Karpas-422 (cell line): ENCODE results near the gene TP53BP1. TPM values are rescaled to one million over a fixed set of nuclear protein-coding genes. Genes with fewer than 3 reads are reported as not detected.
"Not testable (repeated sequence)": the region's sequence is repeated elsewhere in the genome, so short reads cannot be mapped to it uniquely, and the experiment has no call there.

Source experiments
- DNase-seq: peaks from one replicate; pipeline ENCODE4 v3.0.0-alpha.2; 2015
- H2AFZ ChIP-seq: fragments of 200-600 bp; sonication (generic); 2 replicates; pipeline ENCODE4 v1.6.1; 2014; ENCODE audit warnings: antibody characterized with exemption, low read length, mixed read lengths
- H3K27ac ChIP-seq: fragments of 200-600 bp; sonication (generic); 2 replicates; pipeline ENCODE4 v1.5.1; 2014; ENCODE audit warnings: mild to moderate bottlenecking, low read length, moderate library complexity
- H3K27me3 ChIP-seq: fragments of 200-600 bp; sonication (generic); 2 replicates; pipeline ENCODE4 v1.6.1; 2014; ENCODE audit warnings: low read length, mixed read lengths
- H3K36me3 ChIP-seq: fragments of 200-600 bp; sonication (generic); 2 replicates; pipeline ENCODE4 v1.6.1; 2014; ENCODE audit warnings: low read length, mixed read lengths; ENCODE audit not compliant: insufficient read depth
- H3K4me1 ChIP-seq: fragments of 200-600 bp; sonication (generic); 2 replicates; pipeline ENCODE4 v1.6.1; 2014; ENCODE audit warnings: mild to moderate bottlenecking, low read length, mixed read lengths
- H3K4me2 ChIP-seq: fragments of 200-600 bp; sonication (generic); 2 replicates; pipeline ENCODE4 v1.6.1; 2014; ENCODE audit warnings: low read length, low read depth, mild to moderate bottlenecking; ENCODE audit not compliant: poor library complexity, severe bottlenecking
- H3K4me3 ChIP-seq: fragments of 200-600 bp; sonication (generic); 2 replicates; pipeline ENCODE4 v1.5.1; 2014; ENCODE audit warnings: mild to moderate bottlenecking, antibody characterized with exemption, low read length, mixed read lengths
- H3K79me2 ChIP-seq: fragments of 200-600 bp; sonication (generic); 2 replicates; pipeline ENCODE4 v1.6.1; 2014; ENCODE audit warnings: mild to moderate bottlenecking, low read length, mixed read lengths
- H3K9ac ChIP-seq: fragments of 200-600 bp; sonication (generic); 2 replicates; pipeline ENCODE4 v1.6.0; 2014; ENCODE audit warnings: low read length
- H3K9me2 ChIP-seq: fragments of 200-600 bp; sonication (generic), shearing (Covaris generic); replicated peaks from 2 replicates; pipeline ENCODE4 v1.6.0; 2014; ENCODE audit warnings: mild to moderate bottlenecking, low read length, moderate library complexity; ENCODE audit not compliant: insufficient read depth
- H3K9me3 ChIP-seq: fragments of 300-700, 200-600 bp; sonication (generic); 2 replicates; pipeline ENCODE4 v1.6.1; 2014; ENCODE audit warnings: low read length, mixed read lengths
- H4K20me1 ChIP-seq: fragments of 200-600 bp; sonication (generic); 2 replicates; pipeline ENCODE4 v1.6.1; 2014; ENCODE audit warnings: mild to moderate bottlenecking, antibody characterized with exemption, low read length, low read depth; ENCODE audit not compliant: insufficient read depth
- total RNA-seq: library from RNA; depleted of rRNA; stranded (reverse); fragments of >200 nt; shearing (Covaris generic); gene quantifications from 2 replicates; pipeline ENCODE4 v1.2.3, GENCODE V29; 2014; ENCODE audit warnings: low replicate concordance; rRNA removed

Gene TP53BP1
- total RNA-seq = 62.7 and 82.3 TPM in 2 replicates

- H4K20me1 ChIP-seq = no peaks in the 10 kb centered on the region
- H3K79me2 ChIP-seq = peaks cover 35% of the 10 kb centered on the region
- H3K36me3 ChIP-seq = peaks cover 25% of the 10 kb centered on the region; the same call in 1 of the 2 replicates
- no peaks in the 10 kb centered on the region for H3K27me3 ChIP-seq
- peaks cover 19% of the 10 kb centered on the region for H3K4me1 ChIP-seq
- peak within 1 kb of the TSS; percentile 86 for H3K9ac ChIP-seq
- H3K27ac ChIP-seq = no peak within 1 kb of the TSS; the same call in 1 of the 2 replicates
- peak; percentile 97 for DNase-seq
- H3K4me3 ChIP-seq = peak within 1 kb of the TSS; percentile 91
- H3K9me3 ChIP-seq = no peaks in the 10 kb centered on the region
- H3K9me2 ChIP-seq = no peaks in the 10 kb centered on the region
- peak within 1 kb of the TSS; percentile 89 for H3K4me2 ChIP-seq
- peak within 1 kb of the TSS; percentile 98 for H2AFZ ChIP-seq
Observed at GRCh38 chr15:43492673-43493601, at the start of gene TP53BP1. Gene TP53BP1 (minus strand): TSS chr15:43493156. CDS start chr15:43493043, 113 bp downstream.

- Histone ChIP-seq H3K4me2 (no peak overlapping the region), H3K27ac (peak overlapping the region; percentile 22; the same call in 1 of the 2 replicates), H3K36me3 (no peaks in the 10 kb centered on the region), H3K9ac (no peak overlapping the region), H2AFZ (peak overlapping the region; percentile 2; the same call in 1 of the 2 replicates), H3K27me3 (no peaks in the 10 kb centered on the region), H3K9me2 (no peaks in the 10 kb centered on the region), H3K79me2 (no peaks in the 10 kb centered on the region), H3K4me1 (peaks cover 5% of the 10 kb centered on the region; the same call in 1 of the 2 replicates), H3K9me3 (no peaks in the 10 kb centered on the region), H3K4me3 (no peak overlapping the region), H4K20me1 (no peaks in the 10 kb centered on the region)
- no peak for DNase-seq
Observed at GRCh38 chr15:43541785-43542184, 48.8 kb upstream of the TP53BP1 start.

GRCh38 chr15:43538091-43538490 lies 45.1 kb upstream of the TP53BP1 start:
- H3K79me2 ChIP-seq = no peaks in the 10 kb centered on the region

GRCh38 chr15:43534897-43535296 lies 41.9 kb upstream of the TP53BP1 start:
- no peak overlapping the region for H3K27ac ChIP-seq
- H4K20me1 ChIP-seq = no peaks in the 10 kb centered on the region
- H3K9me2 ChIP-seq = no peaks in the 10 kb centered on the region
- H3K79me2 ChIP-seq = no peaks in the 10 kb centered on the region
- no peaks in the 10 kb centered on the region for H3K27me3 ChIP-seq
- H2AFZ ChIP-seq = no peak overlapping the region
- no peaks in the 10 kb centered on the region for H3K36me3 ChIP-seq
- H3K9ac ChIP-seq = no peak overlapping the region
- no peak overlapping the region for H3K4me3 ChIP-seq
- no peaks in the 10 kb centered on the region for H3K4me1 ChIP-seq
- no peak overlapping the region for H3K4me2 ChIP-seq
- H3K9me3 ChIP-seq = no peaks in the 10 kb centered on the region
- DNase-seq = peak; percentile 33

More at GRCh38 chr15:43538091-43538490, 45.1 kb upstream of the TP53BP1 start:
- no peaks in the 10 kb centered on the region for H3K9me2 ChIP-seq
- no peak overlapping the region for H3K9ac ChIP-seq
- no peaks in the 10 kb centered on the region for H3K9me3 ChIP-seq
- H3K27me3 ChIP-seq = no peaks in the 10 kb centered on the region
- no peak overlapping the region for H2AFZ ChIP-seq
- H3K27ac ChIP-seq = no peak overlapping the region
- no peaks in the 10 kb centered on the region for H3K4me1 ChIP-seq
- no peaks in the 10 kb centered on the region for H3K36me3 ChIP-seq
- no peaks in the 10 kb centered on the region for H4K20me1 ChIP-seq
- H3K4me2 ChIP-seq = no peak overlapping the region
- H3K4me3 ChIP-seq = no peak overlapping the region
- peak; percentile 12 for DNase-seq

- not testable (repeated sequence) for H3K4me2 ChIP-seq
Observed at GRCh38 chr15:43532826-43533225, 39.9 kb upstream of the TP53BP1 start.

GRCh38 chr15:43531018-43531670 lies 38.2 kb upstream of the TP53BP1 start:
- H3K27me3 ChIP-seq = no peaks in the 10 kb centered on the region
- no peaks in the 10 kb centered on the region for H3K36me3 ChIP-seq
- H3K4me3 ChIP-seq = no peak overlapping the region
- H3K4me2 ChIP-seq = no peak overlapping the region
- no peaks in the 10 kb centered on the region for H3K9me2 ChIP-seq
- no peak overlapping the region for H3K9ac ChIP-seq
- H4K20me1 ChIP-seq = no peaks in the 10 kb centered on the region
- H3K4me1 ChIP-seq = no peaks in the 10 kb centered on the region
- no peaks in the 10 kb centered on the region for H3K79me2 ChIP-seq
- DNase-seq = no peak
- H2AFZ ChIP-seq = no peak overlapping the region
- H3K27ac ChIP-seq = no peak overlapping the region
- H3K9me3 ChIP-seq = no peaks in the 10 kb centered on the region

More at GRCh38 chr15:43532826-43533225, 39.9 kb upstream of the TP53BP1 start:
- H3K9ac ChIP-seq, H3K27ac ChIP-seq, H3K9me3 ChIP-seq, H3K36me3 ChIP-seq, H3K79me2 ChIP-seq, DNase-seq, H2AFZ ChIP-seq, H4K20me1 ChIP-seq, H3K27me3 ChIP-seq, H3K4me3 ChIP-seq, H3K9me2 ChIP-seq, H3K4me1 ChIP-seq: not testable (repeated sequence)

- DNase-seq = no peak
- H3K9ac ChIP-seq = no peak overlapping the region
- no peak overlapping the region for H3K4me2 ChIP-seq
- no peaks in the 10 kb centered on the region for H3K4me1 ChIP-seq
- no peaks in the 10 kb centered on the region for H3K9me2 ChIP-seq
- H3K79me2 ChIP-seq = no peaks in the 10 kb centered on the region
- H3K4me3 ChIP-seq = no peak overlapping the region
- no peak overlapping the region for H3K27ac ChIP-seq
- H4K20me1 ChIP-seq = no peaks in the 10 kb centered on the region
- no peaks in the 10 kb centered on the region for H3K36me3 ChIP-seq
- H3K9me3 ChIP-seq = no peaks in the 10 kb centered on the region
- no peak overlapping the region for H2AFZ ChIP-seq
- H3K27me3 ChIP-seq = no peaks in the 10 kb centered on the region
Observed at GRCh38 chr15:43529587-43530345, 36.8 kb upstream of the TP53BP1 start.
